Left forelimb (tissue), 1 donor: Measurements from ENCODE around the gene EIF6.
"Not testable (repeated sequence)": the region's sequence is repeated elsewhere in the genome, so short reads cannot be mapped to it uniquely, and the experiment has no call there.

Source experiments
- DNase-seq: peaks from one replicate; pipeline ENCODE4 v3.0.0-alpha.2; 2018; ENCODE audit warnings: low spot score

The EIF6 gene

GRCh38 chr20:35277531-35278395 lies 6.8 kb downstream of the EIF6 start, which contains the start of gene MMP24OS:
Gene MMP24OS, minus strand, starts transcription at chr20:35278122. Its CDS starts 193 bp downstream, at chr20:35277929.
- DNase-seq, result peak; percentile 90

GRCh38 chr20:35277127-35277526 lies 7.4 kb downstream of the EIF6 start:
- DNase-seq, result no peak

- no peak for DNase-seq
These were observed 8.2 kb downstream of the EIF6 start for GRCh38 chr20:35276408-35276807.

- DNase-seq, result no peak
These were observed 8.8 kb downstream of the EIF6 start for GRCh38 chr20:35275741-35276251.

- DNase-seq, result no peak
These were observed 10.1 kb downstream of the EIF6 start for GRCh38 chr20:35274172-35275092.

- no peak for DNase-seq
These were observed 11.0 kb downstream of the EIF6 start for GRCh38 chr20:35273449-35274171.

GRCh38 chr20:35271904-35272303 lies 12.7 kb downstream of the EIF6 start:
- DNase-seq, result no peak

GRCh38 chr20:35271073-35271882 lies 13.3 kb downstream of the EIF6 start:
- DNase-seq, result no peak

GRCh38 chr20:35270021-35270902 lies 14.3 kb downstream of the EIF6 start:
- no peak for DNase-seq

GRCh38 chr20:35269055-35269781 lies 15.4 kb downstream of the EIF6 start:
- peak; percentile 68 for DNase-seq

- DNase-seq, result no peak
These were observed 17.5 kb downstream of the EIF6 start for GRCh38 chr20:35267092-35267491.

- DNase-seq, result no peak
These were observed 19.8 kb downstream of the EIF6 start for GRCh38 chr20:35264755-35265154.

- no peak for DNase-seq
These were observed 20.8 kb downstream of the EIF6 start for GRCh38 chr20:35263532-35264341.

- DNase-seq, result not testable (repeated sequence)
These were observed 21.6 kb downstream of the EIF6 start for GRCh38 chr20:35262731-35263531.

- DNase-seq, result not testable (repeated sequence)
These were observed 22.3 kb downstream of the EIF6 start for GRCh38 chr20:35262321-35262720.

GRCh38 chr20:35260426-35260825 lies 24.1 kb downstream of the EIF6 start:
- no peak for DNase-seq

GRCh38 chr20:35257175-35257909 lies 27.2 kb downstream of the EIF6 start:
- no peak for DNase-seq
